ENCODE results near the gene NAPA.

NAPA gene

GRCh38 chr19:47514869-47515588 lies at the start of gene NAPA:
NAPA (minus strand) TSS chr19:47515063; CDS start chr19:47514940, 123 bp downstream.
- intact Hi-C loops (cut with DNase I): loop anchor here (1.0 to 5.0 kb wide), 4 partner anchors 30 to 183 kb away; partner anchors contain the start of genes BICRA and KPTN
- DNase-seq: peak; percentile 100

GRCh38 chr19:47564081-47564480 lies 49.2 kb upstream of the NAPA start:
- peak in 1 of 10 donors; percentile 4 for DNase-seq
- intact Hi-C loops (cut with DNase I): no loop called here

- intact Hi-C loops (cut with DNase I): no loop called here
- peak in 1 of 10 donors; percentile 27 for DNase-seq
Measured at GRCh38 chr19:47561440-47562057, 46.7 kb upstream of the NAPA start.

- DNase-seq: no peak
- intact Hi-C loops (cut with DNase I): no loop called here
Measured at GRCh38 chr19:47560999-47561398, 46.1 kb upstream of the NAPA start.

GRCh38 chr19:47550129-47550528 lies 35.3 kb upstream of the NAPA start:
- intact Hi-C loops (cut with DNase I): no loop called here
- DNase-seq: peak in 1 of 10 donors; percentile 6

- peak in 2 of 10 donors; percentile 21 to 33 for DNase-seq
- intact Hi-C loops (cut with DNase I): no loop called here
Measured at GRCh38 chr19:47549261-47549862, 34.5 kb upstream of the NAPA start.

GRCh38 chr19:47547199-47547598 lies 32.3 kb upstream of the NAPA start:
- intact Hi-C loops (cut with DNase I): no loop called here
- no peak for DNase-seq

GRCh38 chr19:47545061-47545948 lies 30.4 kb upstream of the NAPA start:
- peak in 2 of 10 donors; percentile 76 to 78 for DNase-seq
- intact Hi-C loops (cut with DNase I): no loop called here

GRCh38 chr19:47544476-47544875 lies 29.6 kb upstream of the NAPA start:
- intact Hi-C loops (cut with DNase I): no loop called here
- peak in 2 of 10 donors; percentile 49 to 62 for DNase-seq

GRCh38 chr19:47544075-47544474 lies 29.2 kb upstream of the NAPA start:
- DNase-seq: no peak
- intact Hi-C loops (cut with DNase I): no loop called here

GRCh38 chr19:47542030-47542475 lies 27.2 kb upstream of the NAPA start:
- intact Hi-C loops (cut with DNase I): no loop called here
- DNase-seq: peak in 1 of 10 donors; percentile 50

- intact Hi-C loops (cut with DNase I): no loop called here
- no peak for DNase-seq
Measured at GRCh38 chr19:47541518-47541917, 26.7 kb upstream of the NAPA start.

GRCh38 chr19:47540748-47541147 lies 25.9 kb upstream of the NAPA start:
- DNase-seq: no peak
- intact Hi-C loops (cut with DNase I): no loop called here

- peak in 1 of 10 donors; percentile 40 for DNase-seq
- intact Hi-C loops (cut with DNase I): no loop called here
Measured at GRCh38 chr19:47539747-47540311, 25.0 kb upstream of the NAPA start.

- DNase-seq: peak in 2 of 10 donors; percentile 3 to 25
- intact Hi-C loops (cut with DNase I): no loop called here
Measured at GRCh38 chr19:47538812-47539211, 23.9 kb upstream of the NAPA start.

GRCh38 chr19:47537493-47537892 lies 22.6 kb upstream of the NAPA start:
- intact Hi-C loops (cut with DNase I): no loop called here
- no peak for DNase-seq

- DNase-seq: no peak
Measured at GRCh38 chr19:47534628-47535027, 19.8 kb upstream of the NAPA start.

GRCh38 chr19:47531640-47532387 lies 17.0 kb upstream of the NAPA start:
- peak in 1 of 10 donors; percentile 38 for DNase-seq
- intact Hi-C loops (cut with DNase I): no loop called here

More at GRCh38 chr19:47534628-47535027, 19.8 kb upstream of the NAPA start:
- intact Hi-C loops (cut with DNase I): no loop called here

GRCh38 chr19:47529018-47529742 lies 14.3 kb upstream of the NAPA start:
- peak in 1 of 10 donors; percentile 66 for DNase-seq
- intact Hi-C loops (cut with DNase I): no loop called here

Data from posterior cingulate gyrus (tissue), 11 donors.